HEK293 (cell line): ENCODE results near the gene PMEL.

Source experiments
- CTCF ChIA-PET: fragments of 350-600 bp; formaldehyde crosslinking; extraction: SDS; loops from one replicate; lab custom pipeline; 2021; ENCODE audit warnings: antibody characterized with exemption; lab: Yijun Ruan, JAX
- POLR2A ChIA-PET: fragments of 300-600 bp; formaldehyde crosslinking; extraction: SDS; loops from one replicate; lab custom pipeline; 2020; ENCODE audit warnings: antibody characterized with exemption, inconsistent platforms; lab: Yijun Ruan, JAX
- H3K27ac ChIP-seq: fragments of 200-500 bp; sonication (Bioruptor generic); 2 replicates; pipeline ENCODE4 v1.5.1; 2014; ENCODE audit warnings: low read depth, low read length, control low read depth, inconsistent platforms; ENCODE audit errors: extremely low read depth
- H3K36me3 ChIP-seq, 2 experiments: fragments of 200-500 bp in 1 of 2; sonication (Bioruptor generic) in 1 of 2; 1 replicate in 1 of 2; 2 replicates in 1 of 2; pipeline ENCODE4 v1.5.1; 2014 to 2017; ENCODE audit warnings: inconsistent platforms in 2 of 2, low read length in 2 of 2; ENCODE audit not compliant: control insufficient read depth in 2 of 2, insufficient read depth in 1 of 2
- H3K4me1 ChIP-seq: fragments of 200-500 bp; sonication (Bioruptor generic); 2 replicates; pipeline ENCODE4 v1.5.1; 2014; ENCODE audit warnings: mild to moderate bottlenecking, low read length, inconsistent platforms; ENCODE audit not compliant: control insufficient read depth, insufficient read depth
- H3K4me3 ChIP-seq: 2 replicates; pipeline ENCODE4 v1.5.1; 2011; ENCODE audit warnings: low read depth, mild to moderate bottlenecking, control low read depth, low read length, moderate library complexity
- H3K9me3 ChIP-seq: fragments of 200-500 bp; sonication (Bioruptor generic); 2 replicates; pipeline ENCODE4 v1.5.1; 2014; ENCODE audit warnings: low read depth, low read length, inconsistent platforms; ENCODE audit not compliant: control insufficient read depth, insufficient read depth
- EGR2 ChIP-seq: fragments of 450-650 bp; formaldehyde crosslinking; IDR thresholded peaks from 2 replicates; pipeline ENCODE4 v1.5.1; 2016; ENCODE audit warnings: low read depth, missing biosample characterization, missing genetic modification characterization
- GLIS2 ChIP-seq: fragments of 450-650 bp; formaldehyde crosslinking; IDR thresholded peaks from 2 replicates; pipeline ENCODE4 v1.5.1; 2016; ENCODE audit warnings: missing biosample characterization, missing genetic modification characterization
- MZF1 ChIP-seq: fragments of 450-650 bp; formaldehyde crosslinking; IDR thresholded peaks from 2 replicates; pipeline ENCODE4 v1.5.1; 2017; ENCODE audit warnings: missing biosample characterization, missing genetic modification characterization, borderline replicate concordance
- SP3 ChIP-seq: fragments of 450-650 bp; formaldehyde crosslinking; IDR thresholded peaks from 2 replicates; pipeline ENCODE4 v1.5.1; 2016; ENCODE audit warnings: missing biosample characterization, missing genetic modification characterization
- TRIM28 ChIP-seq: IDR thresholded peaks from 2 replicates; pipeline ENCODE4 v1.6.1; 2011; ENCODE audit warnings: low read length, control low read depth, borderline replicate concordance
- ZBTB17 ChIP-seq: fragments of 450-650 bp; formaldehyde crosslinking; IDR thresholded peaks from 2 replicates; pipeline ENCODE4 v1.5.1; 2016; ENCODE audit warnings: missing biosample characterization, missing genetic modification characterization
- ZFHX2 ChIP-seq: fragments of 450-650 bp; formaldehyde crosslinking; conservative IDR thresholded peaks from 2 replicates; pipeline ENCODE4 v1.5.1; 2016; ENCODE audit warnings: missing biosample characterization, missing genetic modification characterization
- ZNF175 ChIP-seq: fragments of 450-650 bp; formaldehyde crosslinking; IDR thresholded peaks from 2 replicates; pipeline ENCODE4 v1.5.1; 2016; ENCODE audit warnings: missing biosample characterization, missing genetic modification characterization
- ZNF23 ChIP-seq: fragments of 450-650 bp; formaldehyde crosslinking; IDR thresholded peaks from 2 replicates; pipeline ENCODE4 v1.5.1; 2016; ENCODE audit warnings: missing biosample characterization, missing genetic modification characterization, borderline replicate concordance
- ZNF324 ChIP-seq: fragments of 450-650 bp; formaldehyde crosslinking; IDR thresholded peaks from 2 replicates; pipeline ENCODE4 v1.5.1; 2016; ENCODE audit warnings: missing biosample characterization, missing genetic modification characterization
- ZNF335 ChIP-seq: fragments of 450-650 bp; formaldehyde crosslinking; conservative IDR thresholded peaks from 2 replicates; pipeline ENCODE4 v1.5.1; 2016; ENCODE audit warnings: missing biosample characterization, missing genetic modification characterization
- ZNF354C ChIP-seq: fragments of 450-650 bp; formaldehyde crosslinking; IDR thresholded peaks from 2 replicates; pipeline ENCODE4 v1.5.1; 2016; ENCODE audit warnings: missing biosample characterization, missing genetic modification characterization, low read depth, borderline replicate concordance
- ZNF366 ChIP-seq: fragments of 450-650 bp; formaldehyde crosslinking; conservative IDR thresholded peaks from 2 replicates; pipeline ENCODE4 v1.5.1; 2016; ENCODE audit warnings: missing biosample characterization, missing genetic modification characterization
- ZNF558 ChIP-seq: fragments of 450-650 bp; formaldehyde crosslinking; IDR thresholded peaks from 2 replicates; pipeline ENCODE4 v1.5.1; 2016; ENCODE audit warnings: missing biosample characterization, missing genetic modification characterization
- ZNF560 ChIP-seq: fragments of 450-650 bp; formaldehyde crosslinking; IDR thresholded peaks from 2 replicates; pipeline ENCODE4 v1.5.1; 2017; ENCODE audit warnings: missing biosample characterization, missing genetic modification characterization, borderline replicate concordance
- ZNF561 ChIP-seq: fragments of 450-650 bp; IDR thresholded peaks from 2 replicates; pipeline ENCODE4 v1.5.1; 2018; ENCODE audit warnings: missing biosample characterization, missing genetic modification characterization, borderline replicate concordance
- ZNF629 ChIP-seq: fragments of 450-650 bp; formaldehyde crosslinking; IDR thresholded peaks from 2 replicates; pipeline ENCODE4 v1.5.1; 2017; ENCODE audit warnings: missing biosample characterization, missing genetic modification characterization
- ZNF658 ChIP-seq: fragments of 450-650 bp; formaldehyde crosslinking; IDR thresholded peaks from 2 replicates; pipeline ENCODE4; 2016; ENCODE audit warnings: missing biosample characterization, missing genetic modification characterization
- ZNF747 ChIP-seq: fragments of 450-650 bp; formaldehyde crosslinking; IDR thresholded peaks from 2 replicates; pipeline ENCODE4 v1.5.1; 2016; ENCODE audit warnings: missing biosample characterization, missing genetic modification characterization
- ZNF776 ChIP-seq: fragments of 450-650 bp; formaldehyde crosslinking; IDR thresholded peaks from 2 replicates; pipeline ENCODE4 v1.5.0; 2017; ENCODE audit warnings: missing biosample characterization, missing genetic modification characterization, borderline replicate concordance
- ZNF785 ChIP-seq: fragments of 450-650 bp; formaldehyde crosslinking; IDR thresholded peaks from 2 replicates; pipeline ENCODE4 v1.5.1; 2016; ENCODE audit warnings: missing biosample characterization, missing genetic modification characterization
- ZSCAN23 ChIP-seq: fragments of 450-650 bp; formaldehyde crosslinking; IDR thresholded peaks from 2 replicates; pipeline ENCODE4 v1.5.1; 2016; ENCODE audit warnings: missing biosample characterization, missing genetic modification characterization
- TF ChIP-seq, protein P1 (sequence below): fragments of 450-650 bp; formaldehyde crosslinking; IDR thresholded peaks from 2 replicates; pipeline ENCODE4 v1.5.1; 2016; ENCODE audit warnings: missing biosample characterization, missing genetic modification characterization
- TF ChIP-seq, protein P2 (sequence below): fragments of 450-650 bp; formaldehyde crosslinking; IDR thresholded peaks from 2 replicates; pipeline ENCODE4 v1.5.1; 2017; ENCODE audit warnings: missing biosample characterization, missing genetic modification characterization
- TF ChIP-seq, protein P3 (sequence below): fragments of 450-650 bp; formaldehyde crosslinking; IDR thresholded peaks from 2 replicates; pipeline ENCODE4 v1.5.1; 2017; ENCODE audit warnings: missing biosample characterization, missing genetic modification characterization
- TF ChIP-seq, protein P4 (sequence below): fragments of 450-650 bp; formaldehyde crosslinking; IDR thresholded peaks from 2 replicates; pipeline ENCODE4 v1.5.1; 2016; ENCODE audit warnings: missing biosample characterization, missing genetic modification characterization

The PMEL gene

DNA sequence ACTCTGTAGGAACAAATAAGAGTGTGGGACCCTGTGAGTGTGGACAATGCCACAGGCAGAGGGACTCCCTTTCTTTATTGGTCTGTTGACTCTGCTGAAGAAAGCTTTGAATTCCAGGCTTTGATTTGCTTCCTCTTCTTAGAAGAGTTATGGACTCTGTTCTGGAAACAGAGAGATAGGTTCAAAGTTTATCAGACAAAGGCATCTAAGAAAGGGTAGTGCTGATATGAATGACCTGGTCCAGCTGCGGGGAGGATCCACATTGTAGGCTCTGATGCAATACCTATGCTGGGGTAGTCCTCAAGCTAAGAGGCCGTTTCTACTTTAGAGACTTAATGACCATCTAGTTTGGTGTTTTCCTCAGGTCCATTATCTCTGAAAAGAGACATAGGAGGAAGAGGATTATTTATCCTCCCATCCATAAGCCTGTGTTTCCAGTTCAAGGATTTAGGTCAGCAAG is 44.3 kb upstream of the PMEL start (continued):
- TF ChIP-seq ZNF558 (no peak), MZF1 (tag by site-specific recombination) (no peak), ZNF23 (no peak), ZNF747 (no peak), ZNF776 (tag by site-specific recombination) (no peak), ZNF629 (tag by site-specific recombination) (no peak)
- TF ChIP-seq, protein P1, sequence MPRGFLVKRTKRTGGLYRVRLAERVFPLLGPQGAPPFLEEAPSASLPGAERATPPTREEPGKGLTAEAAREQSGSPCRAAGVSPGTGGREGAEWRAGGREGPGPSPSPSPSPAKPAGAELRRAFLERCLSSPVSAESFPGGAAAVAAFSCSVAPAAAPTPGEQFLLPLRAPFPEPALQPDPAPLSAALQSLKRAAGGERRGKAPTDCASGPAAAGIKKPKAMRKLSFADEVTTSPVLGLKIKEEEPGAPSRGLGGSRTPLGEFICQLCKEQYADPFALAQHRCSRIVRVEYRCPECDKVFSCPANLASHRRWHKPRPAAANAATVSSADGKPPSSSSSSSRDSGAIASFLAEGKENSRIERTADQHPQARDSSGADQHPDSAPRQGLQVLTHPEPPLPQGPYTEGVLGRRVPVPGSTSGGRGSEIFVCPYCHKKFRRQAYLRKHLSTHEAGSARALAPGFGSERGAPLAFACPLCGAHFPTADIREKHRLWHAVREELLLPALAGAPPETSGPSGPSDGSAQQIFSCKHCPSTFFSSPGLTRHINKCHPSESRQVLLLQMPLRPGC (tag by site-specific recombination) = no peak
- TF ChIP-seq, protein P2, sequence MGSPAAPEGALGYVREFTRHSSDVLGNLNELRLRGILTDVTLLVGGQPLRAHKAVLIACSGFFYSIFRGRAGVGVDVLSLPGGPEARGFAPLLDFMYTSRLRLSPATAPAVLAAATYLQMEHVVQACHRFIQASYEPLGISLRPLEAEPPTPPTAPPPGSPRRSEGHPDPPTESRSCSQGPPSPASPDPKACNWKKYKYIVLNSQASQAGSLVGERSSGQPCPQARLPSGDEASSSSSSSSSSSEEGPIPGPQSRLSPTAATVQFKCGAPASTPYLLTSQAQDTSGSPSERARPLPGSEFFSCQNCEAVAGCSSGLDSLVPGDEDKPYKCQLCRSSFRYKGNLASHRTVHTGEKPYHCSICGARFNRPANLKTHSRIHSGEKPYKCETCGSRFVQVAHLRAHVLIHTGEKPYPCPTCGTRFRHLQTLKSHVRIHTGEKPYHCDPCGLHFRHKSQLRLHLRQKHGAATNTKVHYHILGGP (tag by site-specific recombination) = no peak
- TF ChIP-seq, protein P3, sequence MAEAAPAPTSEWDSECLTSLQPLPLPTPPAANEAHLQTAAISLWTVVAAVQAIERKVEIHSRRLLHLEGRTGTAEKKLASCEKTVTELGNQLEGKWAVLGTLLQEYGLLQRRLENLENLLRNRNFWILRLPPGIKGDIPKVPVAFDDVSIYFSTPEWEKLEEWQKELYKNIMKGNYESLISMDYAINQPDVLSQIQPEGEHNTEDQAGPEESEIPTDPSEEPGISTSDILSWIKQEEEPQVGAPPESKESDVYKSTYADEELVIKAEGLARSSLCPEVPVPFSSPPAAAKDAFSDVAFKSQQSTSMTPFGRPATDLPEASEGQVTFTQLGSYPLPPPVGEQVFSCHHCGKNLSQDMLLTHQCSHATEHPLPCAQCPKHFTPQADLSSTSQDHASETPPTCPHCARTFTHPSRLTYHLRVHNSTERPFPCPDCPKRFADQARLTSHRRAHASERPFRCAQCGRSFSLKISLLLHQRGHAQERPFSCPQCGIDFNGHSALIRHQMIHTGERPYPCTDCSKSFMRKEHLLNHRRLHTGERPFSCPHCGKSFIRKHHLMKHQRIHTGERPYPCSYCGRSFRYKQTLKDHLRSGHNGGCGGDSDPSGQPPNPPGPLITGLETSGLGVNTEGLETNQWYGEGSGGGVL = no peak

DNA sequence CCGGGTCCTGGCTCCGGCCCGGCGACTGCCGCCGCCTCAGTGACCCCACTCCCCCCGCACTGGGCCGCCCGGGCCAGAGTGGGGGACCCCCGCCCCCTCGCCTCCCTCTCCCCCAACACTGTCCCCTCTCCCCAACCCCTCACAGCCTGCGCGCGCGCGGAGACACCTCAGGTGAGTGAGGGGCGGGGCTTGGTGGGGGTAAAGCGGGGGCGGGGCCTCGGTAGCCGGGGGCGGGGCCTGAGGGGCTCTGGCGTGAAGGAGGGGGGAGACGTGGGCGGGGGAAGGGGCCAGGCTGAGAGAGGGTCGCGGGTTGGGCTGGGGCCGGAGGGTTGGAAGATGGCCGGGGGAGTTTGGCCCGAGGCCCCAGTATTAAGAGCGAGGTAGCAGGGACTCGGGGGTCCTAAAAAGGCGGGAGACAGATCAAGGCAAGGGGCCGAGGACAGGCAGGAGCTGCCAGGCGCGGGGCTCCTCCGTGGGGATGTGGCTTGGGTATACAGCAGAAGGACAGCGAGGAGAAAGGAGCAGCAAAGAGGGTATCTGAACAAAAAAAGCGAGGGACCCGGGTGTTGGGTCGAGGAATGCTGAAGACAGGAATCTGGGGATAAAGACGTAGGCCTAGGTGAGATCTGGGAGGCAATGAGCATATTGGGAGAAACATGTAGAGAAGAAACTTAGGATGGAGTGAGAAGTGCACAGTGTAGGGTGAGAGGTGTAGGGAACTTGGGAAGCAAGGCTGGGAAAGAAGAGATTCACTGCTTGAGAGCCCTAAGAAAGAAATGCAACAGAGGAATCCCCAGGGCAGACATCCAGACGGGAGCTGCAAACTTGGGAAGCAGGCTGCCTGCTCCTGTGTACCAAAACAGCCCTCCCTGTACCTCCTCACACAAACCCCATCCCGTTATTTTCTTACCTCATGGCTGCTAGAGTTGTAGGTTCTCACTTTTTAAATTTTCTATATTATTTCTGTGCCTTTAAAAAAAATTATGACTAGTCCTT is 42.0 kb upstream of the PMEL start:
- Histone ChIP-seq H3K27ac (peak overlapping the region; percentile 70), H3K4me3 (peak overlapping the region; percentile 51), H3K9me3 (no peaks in the 10 kb centered on the region), H3K4me1 (no peaks in the 10 kb centered on the region; the same call in 1 of the 2 replicates), H3K36me3 (peaks cover 0 to 19% of the 10 kb centered on the region in 2 experiments; a peak in 2 of 3 replicates)
- ChIA-PET CTCF (interaction anchor here (1.0 to 2.7 kb wide), 4 partner anchors 11 to 33 kb away, joined by 3 to 17 read pairs (median 8); partner anchors contain the start of gene SUOX), POLR2A (interaction anchor here (0.6 to 3.2 kb wide), 14 partner anchors 11 to 632 kb away, joined by 3 to 48 read pairs (median 4); partner anchors contain the start of genes CD63, DNAJC14, ERBB3 and ESYT1)
- TF ChIP-seq ZNF366 (tag by site-specific recombination) = peak; percentile 65
- TF ChIP-seq, protein P4, sequence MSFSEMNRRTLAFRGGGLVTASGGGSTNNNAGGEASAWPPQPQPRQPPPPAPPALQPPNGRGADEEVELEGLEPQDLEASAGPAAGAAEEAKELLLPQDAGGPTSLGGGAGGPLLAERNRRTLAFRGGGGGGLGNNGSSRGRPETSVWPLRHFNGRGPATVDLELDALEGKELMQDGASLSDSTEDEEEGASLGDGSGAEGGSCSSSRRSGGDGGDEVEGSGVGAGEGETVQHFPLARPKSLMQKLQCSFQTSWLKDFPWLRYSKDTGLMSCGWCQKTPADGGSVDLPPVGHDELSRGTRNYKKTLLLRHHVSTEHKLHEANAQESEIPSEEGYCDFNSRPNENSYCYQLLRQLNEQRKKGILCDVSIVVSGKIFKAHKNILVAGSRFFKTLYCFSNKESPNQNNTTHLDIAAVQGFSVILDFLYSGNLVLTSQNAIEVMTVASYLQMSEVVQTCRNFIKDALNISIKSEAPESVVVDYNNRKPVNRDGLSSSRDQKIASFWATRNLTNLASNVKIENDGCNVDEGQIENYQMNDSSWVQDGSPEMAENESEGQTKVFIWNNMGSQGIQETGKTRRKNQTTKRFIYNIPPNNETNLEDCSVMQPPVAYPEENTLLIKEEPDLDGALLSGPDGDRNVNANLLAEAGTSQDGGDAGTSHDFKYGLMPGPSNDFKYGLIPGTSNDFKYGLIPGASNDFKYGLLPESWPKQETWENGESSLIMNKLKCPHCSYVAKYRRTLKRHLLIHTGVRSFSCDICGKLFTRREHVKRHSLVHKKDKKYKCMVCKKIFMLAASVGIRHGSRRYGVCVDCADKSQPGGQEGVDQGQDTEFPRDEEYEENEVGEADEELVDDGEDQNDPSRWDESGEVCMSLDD (tag by site-specific recombination) = 0 out of 2 replicates have a peak, but pooled peaks have one; percentile 26
- TF ChIP-seq ZNF335 = peak; percentile 77
- TF ChIP-seq SP3 (tag by site-specific recombination) = 0 out of 2 replicates have a peak, but pooled peaks have one; percentile 22
- peak; percentile 23; the same call in 1 of the 2 replicates for TF ChIP-seq EGR2 (tag by site-specific recombination)
- peak; percentile 50 for TF ChIP-seq ZFHX2 (tag by site-specific recombination)
- no peak for TF ChIP-seq ZNF324 (tag by site-specific recombination)
- TF ChIP-seq MZF1 (tag by site-specific recombination) = no peak
- no peak for TF ChIP-seq ZNF560 (tag by site-specific recombination)
- 0 out of 2 replicates have a peak, but pooled peaks have one; percentile 53 for TF ChIP-seq GLIS2 (tag by site-specific recombination)
- no peak for TF ChIP-seq ZSCAN23 (tag by site-specific recombination)
- no peak for TF ChIP-seq ZNF175 (tag by site-specific recombination)
- TF ChIP-seq ZNF658 (tag by site-specific recombination) = no peak
- TF ChIP-seq ZNF561 (tag by site-specific recombination) = no peak
- TF ChIP-seq ZNF785 (tag by site-specific recombination) = no peak
- no peak for TF ChIP-seq ZNF354C (tag by site-specific recombination)
- peak; percentile 57; the same call in 1 of the 2 replicates for TF ChIP-seq ZBTB17 (tag by site-specific recombination)
- no peak for TF ChIP-seq TRIM28
